HPDE6-E6E7 (cell line): Measurements from ENCODE around the gene BCAS3.

Experiments used
- DNase-seq: peaks from one replicate; pipeline ENCODE4 v3.0.0; 2011; ENCODE audit warnings: missing footprints; ENCODE audit errors: extremely low spot score

BCAS3 gene

GRCh38 chr17:61064087-61064951 lies 386.7 kb downstream of the BCAS3 start:
- no peak for DNase-seq

DNA sequence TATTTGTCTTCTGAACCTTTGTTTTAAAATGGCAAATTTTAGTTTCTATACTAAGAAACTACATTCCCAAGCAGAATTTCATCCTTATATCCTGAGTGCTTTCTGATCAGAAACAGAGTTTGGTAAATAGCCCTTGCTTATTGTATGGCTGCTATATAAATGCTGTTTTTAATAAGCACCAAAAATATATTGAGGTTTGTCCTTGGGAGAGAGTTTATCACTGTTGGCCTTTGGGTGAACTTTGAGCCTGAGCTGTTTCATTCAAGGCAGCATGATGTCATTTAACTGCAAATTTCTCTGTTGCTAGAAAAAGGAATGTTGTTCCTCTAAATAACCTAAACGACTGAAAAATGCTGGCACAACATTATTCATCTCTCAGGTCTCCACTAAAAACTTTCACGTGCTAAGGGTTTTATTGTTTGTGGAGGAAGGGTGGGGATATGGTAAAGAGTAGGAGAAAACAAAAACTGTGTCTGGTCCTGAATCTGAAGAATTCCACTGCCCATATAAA lies 387.7 kb downstream of the BCAS3 start:
- DNase-seq, result peak; percentile 4

- no peak for DNase-seq
Observed at GRCh38 chr17:61066062-61066461, 388.4 kb downstream of the BCAS3 start.

DNA sequence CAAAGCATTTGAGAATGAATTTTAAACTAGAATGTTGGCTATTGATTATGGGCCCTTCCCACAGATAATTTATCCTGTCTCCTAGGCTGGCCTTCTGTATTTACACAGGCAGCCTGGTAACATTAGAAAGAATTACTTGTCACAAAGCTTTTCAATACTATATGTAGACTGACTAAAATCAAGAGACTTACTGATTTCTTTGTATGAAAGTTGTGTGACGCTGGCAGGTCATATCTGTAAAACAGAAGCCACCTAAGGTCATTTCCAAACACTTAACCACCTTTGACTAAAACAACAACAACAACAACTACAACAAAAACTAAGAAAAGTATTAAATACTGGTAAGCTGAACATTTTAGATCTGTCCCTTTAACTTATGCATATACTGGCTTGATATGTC lies 393.0 kb downstream of the BCAS3 start:
- DNase-seq, result no peak

GRCh38 chr17:61072648-61073047 lies 395.0 kb downstream of the BCAS3 start:
- DNase-seq, result no peak

- no peak for DNase-seq
Observed at GRCh38 chr17:61073131-61073530, 395.5 kb downstream of the BCAS3 start.

GRCh38 chr17:61073799-61074513 lies 396.3 kb downstream of the BCAS3 start:
- no peak for DNase-seq

GRCh38 chr17:61075988-61076387 lies 398.3 kb downstream of the BCAS3 start:
- no peak for DNase-seq

GRCh38 chr17:61076621-61077031 lies 399.0 kb downstream of the BCAS3 start:
- no peak for DNase-seq

DNA sequence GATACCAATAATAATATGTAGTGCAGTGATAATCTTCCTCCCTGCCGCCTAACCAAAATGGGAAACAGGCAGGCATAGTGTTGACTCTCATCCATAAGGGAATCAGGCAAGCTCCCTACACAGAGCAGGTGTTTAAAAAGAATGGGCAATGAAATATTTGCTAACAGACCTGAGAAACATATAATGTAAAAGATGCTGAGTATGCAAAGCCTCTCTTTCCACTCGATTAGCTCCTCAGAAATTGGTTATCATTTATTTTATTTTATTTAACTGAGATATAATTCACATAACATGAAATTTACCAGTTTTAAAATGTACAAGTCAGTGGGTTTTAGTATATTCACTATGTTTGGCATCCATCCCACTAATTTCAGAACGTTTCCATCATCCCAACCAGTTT lies 404.3 kb downstream of the BCAS3 start:
- no peak for DNase-seq

GRCh38 chr17:61084260-61084659 lies 406.6 kb downstream of the BCAS3 start:
- DNase-seq, result no peak

DNA sequence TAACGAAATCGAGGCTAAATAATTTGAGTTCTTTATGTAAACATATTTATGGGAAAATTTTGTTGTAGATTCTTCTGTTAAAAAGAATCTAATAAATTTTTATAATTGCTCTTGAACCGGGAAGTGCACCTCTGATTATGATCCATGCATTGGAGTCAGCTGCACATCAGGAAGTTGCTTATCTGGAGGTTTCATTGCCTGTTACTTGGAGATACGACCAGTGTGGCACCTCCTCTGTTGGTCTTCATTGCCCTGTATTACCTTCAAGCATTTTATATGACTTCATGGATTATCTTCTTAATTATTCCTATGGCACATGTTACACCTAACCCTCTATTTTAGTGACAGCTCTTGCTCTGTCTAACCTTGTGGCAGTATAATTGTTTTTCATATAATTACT lies 409.4 kb downstream of the BCAS3 start:
- DNase-seq, result no peak

DNA sequence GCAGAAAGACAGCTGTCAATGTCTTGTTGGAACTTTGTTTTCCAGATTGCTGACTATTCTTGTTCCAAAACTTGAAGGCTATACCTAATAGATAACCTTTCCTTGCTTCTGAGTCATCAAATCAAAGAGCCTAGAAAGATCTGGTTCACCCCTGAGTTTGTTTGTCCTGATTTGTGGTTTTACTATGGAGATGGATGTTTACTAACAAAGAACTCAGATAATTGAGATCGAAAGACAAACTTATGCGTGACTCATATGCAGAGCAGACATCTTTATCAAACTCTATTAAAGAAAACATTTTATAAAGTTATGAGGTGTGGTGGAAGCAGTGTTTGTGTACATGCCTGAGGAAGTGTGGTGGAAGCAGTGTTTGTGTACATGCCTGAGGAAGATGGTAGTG lies 410.9 kb downstream of the BCAS3 start:
- DNase-seq, result no peak

GRCh38 chr17:61091096-61091495 lies 413.4 kb downstream of the BCAS3 start:
- DNase-seq, result no peak

DNA sequence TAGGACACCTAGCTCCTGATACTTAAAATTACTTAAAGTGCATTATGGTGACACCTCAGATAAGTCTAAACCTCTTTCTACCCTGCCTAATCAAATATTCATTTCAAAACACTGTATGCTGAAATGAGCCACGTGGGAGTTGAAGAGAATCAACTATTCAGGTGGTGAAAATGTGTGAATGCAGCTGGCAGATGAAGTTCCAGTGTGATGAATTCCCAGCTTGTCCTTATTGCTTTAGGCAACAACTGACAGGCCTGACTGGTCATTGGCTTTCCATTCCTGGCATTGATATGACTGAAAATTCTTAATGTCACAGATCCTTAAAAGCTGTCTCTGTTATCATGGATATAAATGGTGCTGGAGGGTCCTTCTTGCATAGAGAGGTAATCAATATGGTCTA lies 420.1 kb downstream of the BCAS3 start:
- no peak for DNase-seq

DNA sequence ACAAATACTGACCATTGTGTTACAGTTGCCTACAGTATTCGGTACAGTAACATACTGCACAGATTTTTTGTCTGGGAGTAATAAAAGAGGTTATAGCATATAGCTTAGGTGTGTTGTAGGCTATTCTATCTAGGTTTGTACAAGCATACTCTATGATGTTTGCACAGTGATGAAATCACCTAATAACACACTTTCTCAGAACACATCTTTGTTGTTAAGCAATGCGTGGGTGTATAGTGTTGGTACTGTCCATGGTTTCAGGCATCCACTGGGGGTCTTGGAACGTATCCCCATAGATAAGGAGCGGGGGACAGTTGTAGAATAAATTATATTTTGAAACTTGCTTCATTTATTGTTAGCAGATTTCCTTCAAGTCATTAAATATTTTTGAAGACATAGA lies 428.7 kb downstream of the BCAS3 start:
- DNase-seq, result no peak

DNA sequence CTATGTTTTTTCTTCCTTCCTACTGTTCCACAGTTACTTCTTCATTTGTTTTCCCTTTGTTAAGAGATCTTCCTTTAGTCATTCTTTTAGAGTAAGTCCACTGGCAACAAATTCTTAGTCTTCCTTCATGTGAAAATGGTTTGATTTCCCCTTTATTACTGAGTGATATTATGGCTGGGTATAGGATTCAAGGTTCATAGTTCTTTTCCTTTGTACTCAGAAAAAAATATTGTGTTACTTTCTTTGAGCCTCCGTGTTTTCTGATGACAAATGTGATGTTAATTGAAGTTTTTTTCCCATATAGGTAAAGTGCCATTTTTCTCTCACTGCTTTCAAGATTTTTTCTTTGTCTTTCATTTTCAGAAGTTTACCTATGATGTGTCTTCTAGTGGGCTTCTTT lies 438.9 kb downstream of the BCAS3 start:
- DNase-seq, result no peak

GRCh38 chr17:61117983-61118382 lies 440.3 kb downstream of the BCAS3 start:
- DNase-seq, result no peak

DNA sequence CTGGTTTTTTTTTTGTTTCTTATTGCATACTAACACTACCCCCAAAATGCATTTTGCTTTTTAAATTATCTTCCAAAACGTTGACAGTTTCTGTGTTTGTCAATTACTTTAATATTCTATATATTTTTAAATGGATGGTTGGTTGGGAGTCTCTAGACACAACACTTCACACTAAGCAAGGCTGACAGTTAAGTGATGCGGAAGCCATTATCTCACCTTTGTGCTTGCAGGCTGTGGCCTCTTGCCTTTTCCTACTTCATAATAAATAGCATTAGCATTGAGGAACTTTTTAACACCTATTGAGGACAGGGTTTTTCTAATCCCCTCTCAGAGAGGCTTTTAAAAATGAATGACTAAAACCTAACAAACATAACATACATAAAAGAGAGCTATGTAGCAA lies 441.2 kb downstream of the BCAS3 start:
- DNase-seq, result no peak

GRCh38 chr17:61122326-61122913 lies 444.8 kb downstream of the BCAS3 start:
- DNase-seq, result no peak

GRCh38 chr17:61124562-61124961 lies 446.9 kb downstream of the BCAS3 start:
- DNase-seq, result no peak

DNA sequence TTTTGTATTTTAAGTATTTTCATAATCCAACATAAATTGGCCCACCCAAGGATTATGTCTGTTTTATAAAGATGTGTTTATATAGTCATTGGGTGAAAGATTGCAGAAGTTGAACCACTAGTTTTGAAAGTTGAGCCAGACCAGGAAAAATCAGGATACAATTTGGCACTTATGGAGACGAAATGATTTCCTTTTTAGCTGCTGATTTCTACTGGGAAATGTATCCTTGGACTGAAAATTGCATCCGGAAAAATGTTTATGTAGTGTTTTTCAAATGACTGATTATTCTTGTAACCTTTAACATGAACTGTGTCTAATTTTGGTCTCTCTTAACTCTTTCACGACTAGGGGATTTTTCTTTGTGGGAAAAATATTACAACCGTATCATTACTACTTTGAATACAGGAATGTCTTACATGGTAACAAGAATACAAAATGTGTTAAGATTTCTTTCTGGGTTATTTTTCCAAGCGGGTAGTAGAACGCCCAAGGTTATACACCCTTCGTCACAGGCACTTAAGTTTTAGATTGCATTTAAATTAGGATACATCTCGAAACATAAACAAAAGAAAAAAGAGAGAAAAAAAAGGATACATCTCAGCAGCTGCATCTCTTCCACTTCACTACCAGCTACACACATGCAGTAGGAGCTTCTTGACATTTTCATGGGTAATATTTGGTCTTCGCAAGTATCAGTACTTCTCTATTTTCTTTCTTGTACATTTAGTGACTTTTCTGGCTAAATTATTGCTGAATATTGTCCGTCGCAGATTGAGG lies 449.0 kb downstream of the BCAS3 start:
- DNase-seq, result no peak
